K562 (cell line): ENCODE measurements around the gene ANXA10. TPM values are rescaled to one million over a fixed set of nuclear protein-coding genes. Genes with fewer than 3 reads are reported as not detected.

Experiments
- ATAC-seq: fragments of 200-7000 bp; cut with Tn5 transposase; 3 replicates; pipeline ENCODE4 v1.9.1; 2020; ENCODE audit warnings: moderate library complexity
- BruUV-seq: library from RNA; stranded (reverse); fragments of 400-500 nt; replicated peaks from 2 replicates; lab custom pipeline; 2021; lab: Mats Ljungman, UMichigan
- CTCF ChIA-PET: fragments of 300-600 bp; formaldehyde crosslinking; extraction: SDS; loops from one replicate; lab custom pipeline; 2021; ENCODE audit warnings: low intra/inter-chr PET ratio; lab: Yijun Ruan, JAX
- POLR2A ChIA-PET: fragments of 300-600, 350-650 bp; sonication (Branson Sonifier 250); formaldehyde crosslinking; extraction: SDS; loops from one replicate; lab custom pipeline; 2021; ENCODE audit warnings: antibody characterized with exemption, inconsistent platforms; lab: Yijun Ruan, JAX
- DNase-seq, 4 experiments: peaks; one replicate each; pipeline versions ENCODE4 v3.0.0 to v3.0.0-alpha.2; 2011 to 2018; ENCODE audit warnings: low spot score in 3 of 4, mixed read lengths in 3 of 4; ENCODE audit errors: extremely low read depth in 1 of 4
- FAIRE-seq: peaks from 2 replicates; lab custom pipeline; 2011; peaks lifted over from hg19 to GRCh38; lab: Jason Lieb, UNC
- H2AFZ ChIP-seq: 2 replicates; pipeline ENCODE4 v1.6.0; 2011; ENCODE audit warnings: low read depth, low read length, control low read depth, inconsistent platforms
- H3K27ac ChIP-seq: fragments of 200-600 bp; 3 replicates; pipeline ENCODE4 v1.8.0; 2011; ENCODE audit warnings: low read depth, mild to moderate bottlenecking, control low read depth, inconsistent platforms, low read length, moderate library complexity, mixed read lengths; ENCODE audit errors: extremely low read depth
- H3K27me3 ChIP-seq, 2 experiments: fragments of 300-600 bp in 1 of 2; 2 replicates in 1 of 2; 3 replicates in 1 of 2; pipeline versions ENCODE4 v1.6.0 to v1.8.0; 2011; ENCODE audit warnings: inconsistent platforms in 2 of 2, low read length in 2 of 2, mild to moderate bottlenecking in 1 of 2, mixed read lengths in 1 of 2, moderate library complexity in 1 of 2; ENCODE audit not compliant: control insufficient read depth in 2 of 2, insufficient read depth in 2 of 2
- H3K36me3 ChIP-seq: fragments of 300-600 bp; 3 replicates; pipeline ENCODE4 v1.8.0; 2011; ENCODE audit warnings: mild to moderate bottlenecking, low read length, inconsistent platforms; ENCODE audit not compliant: control insufficient read depth, insufficient read depth
- H3K4me1 ChIP-seq, 2 experiments: fragments of 200-600 bp in 1 of 2; replicated peaks in 1 of 2; 2 replicates in 1 of 2; 3 replicates in 1 of 2; pipeline versions ENCODE4 v1.5.1 to v1.8.0; 2011; ENCODE audit warnings: inconsistent platforms in 2 of 2, low read length in 2 of 2, mild to moderate bottlenecking in 1 of 2, mixed read lengths in 1 of 2, moderate library complexity in 1 of 2; ENCODE audit not compliant: control insufficient read depth in 2 of 2, insufficient read depth in 2 of 2
- H3K4me2 ChIP-seq: 2 replicates; pipeline ENCODE4 v1.6.1; 2011; ENCODE audit warnings: low read length, control low read depth, inconsistent platforms, mixed read lengths; ENCODE audit not compliant: insufficient read depth
- H3K4me3 ChIP-seq: fragments of 200-600 bp; sonication (generic), shearing (Covaris generic); 2 replicates; pipeline ENCODE4 v1.5.1; 2016; ENCODE audit warnings: control low read depth, inconsistent platforms
- H3K79me2 ChIP-seq: fragments of 200-600 bp; 3 replicates; pipeline ENCODE4 v1.8.0; 2011; ENCODE audit warnings: low read length, inconsistent platforms; ENCODE audit not compliant: control insufficient read depth, insufficient read depth
- H3K9ac ChIP-seq, 2 experiments: 2 replicates each; pipeline versions ENCODE4 v1.6.0 to v1.6.1; 2011; ENCODE audit warnings: low read depth in 2 of 2, low read length in 2 of 2, control low read depth in 1 of 2, inconsistent platforms in 1 of 2, mild to moderate bottlenecking in 1 of 2, mixed read lengths in 1 of 2; ENCODE audit not compliant: insufficient read depth in 1 of 2
- H3K9me1 ChIP-seq: one replicate; pipeline ENCODE4 v1.6.0; 2011; ENCODE audit warnings: inconsistent platforms, mild to moderate bottlenecking, low read length, moderate library complexity; ENCODE audit not compliant: control insufficient read depth, insufficient read depth
- H3K9me3 ChIP-seq: replicated peaks from 2 replicates; pipeline ENCODE4 v1.5.1; 2011; ENCODE audit warnings: low read depth, low read length, inconsistent platforms; ENCODE audit not compliant: control insufficient read depth, insufficient read depth
- H4K20me1 ChIP-seq: replicated peaks from 2 replicates; pipeline ENCODE4 v1.6.1; 2011; ENCODE audit warnings: low read length, inconsistent platforms, mixed read lengths; ENCODE audit not compliant: control insufficient read depth, insufficient read depth
- ARID1B ChIP-seq: fragments of 450-650 bp; IDR thresholded peaks from 2 replicates; pipeline ENCODE4 v1.6.1; 2016; ENCODE audit warnings: antibody characterized with exemption, mild to moderate bottlenecking, inconsistent platforms
- ATF7 ChIP-seq: fragments of 450-650 bp; IDR thresholded peaks from 2 replicates; pipeline ENCODE4 v1.7.1; 2014; ENCODE audit warnings: mild to moderate bottlenecking, moderate library complexity
- FUS ChIP-seq: fragments of 200-400 bp; formaldehyde crosslinking; optimal IDR thresholded peaks from 2 replicates; pipeline ENCODE3; 2017; ENCODE audit warnings: low read depth, low read length
- HMG20A ChIP-seq: fragments of 450-650 bp; formaldehyde crosslinking; conservative IDR thresholded peaks from 2 replicates; pipeline ENCODE4 v1.4.0; 2020; ENCODE audit warnings: mild to moderate bottlenecking, mixed read lengths
- JUND ChIP-seq, 2 experiments: IDR thresholded peaks; 2 replicates in 1 of 2; 3 replicates in 1 of 2; pipeline ENCODE4 v1.6.1; 2011; ENCODE audit warnings: borderline replicate concordance in 2 of 2, low read depth in 2 of 2, low read length in 2 of 2, improper control_type of control experiment in 1 of 2, missing biosample characterization in 1 of 2, missing genetic modification characterization in 1 of 2, missing genetic modification reagents in 1 of 2
- KLF13 ChIP-seq: fragments of 450-650 bp; IDR thresholded peaks from 2 replicates; pipeline ENCODE4 v1.6.1; 2016; ENCODE audit warnings: missing genetic modification characterization, low read depth, mild to moderate bottlenecking, missing compliant biosample characterization, moderate library complexity, borderline replicate concordance
- MED1 ChIP-seq: sonication (generic); formaldehyde crosslinking; IDR thresholded peaks from 2 replicates; pipeline ENCODE4 v1.8.1; 2023; ENCODE audit warnings: missing genetic modification reagents, borderline replicate concordance
- MTA3 ChIP-seq: fragments of 450-650 bp; formaldehyde crosslinking; IDR thresholded peaks from 2 replicates; pipeline ENCODE4 v1.6.1; 2017; ENCODE audit warnings: mild to moderate bottlenecking, borderline replicate concordance
- NELFE ChIP-seq: IDR thresholded peaks from 2 replicates; pipeline ENCODE4 v1.6.1; 2011; ENCODE audit warnings: mild to moderate bottlenecking; ENCODE audit not compliant: insufficient read depth, insufficient read length
- NFATC3 ChIP-seq: fragments of 450-650 bp; IDR thresholded peaks from 2 replicates; pipeline ENCODE4 v1.6.1; 2017; ENCODE audit warnings: mild to moderate bottlenecking
- NFXL1 ChIP-seq: fragments of 450-650 bp; formaldehyde crosslinking; IDR thresholded peaks from 2 replicates; pipeline ENCODE4 v1.4.0; 2021; ENCODE audit warnings: mild to moderate bottlenecking
- RAD21 ChIP-seq, 2 experiments: fragments of 250-450 bp in 1 of 2; fragments of 450-650 bp in 1 of 2; sonication (Bioruptor Pico) in 1 of 2; formaldehyde crosslinking in 1 of 2; IDR thresholded peaks in 1 of 2; conservative IDR thresholded peaks in 1 of 2; 2 replicates each; pipeline versions ENCODE4 v1.4.0 to v1.8.0; 2020 to 2022; ENCODE audit warnings: mild to moderate bottlenecking in 2 of 2, moderate library complexity in 1 of 2
- SAFB2 ChIP-seq: fragments of 200-400 bp; formaldehyde crosslinking; IDR thresholded peaks from 2 replicates; pipeline ENCODE4 v1.6.1; 2018; ENCODE audit warnings: borderline replicate concordance, low read length, low read depth, moderate library complexity; ENCODE audit not compliant: severe bottlenecking
- TCF3 ChIP-seq: sonication (generic); formaldehyde crosslinking; IDR thresholded peaks from 2 replicates; pipeline ENCODE4 v1.4.0; 2020; ENCODE audit warnings: mild to moderate bottlenecking, missing genetic modification reagents
- TFAP4 ChIP-seq: sonication (generic); formaldehyde crosslinking; IDR thresholded peaks from 2 replicates; pipeline ENCODE4 v1.8.0; 2022; ENCODE audit warnings: missing genetic modification reagents, mild to moderate bottlenecking, moderate library complexity, borderline replicate concordance
- XRCC3 ChIP-seq: fragments of 450-650 bp; IDR thresholded peaks from 2 replicates; pipeline ENCODE4 v1.6.1; 2017; ENCODE audit warnings: mild to moderate bottlenecking, moderate library complexity
- YY1 ChIP-seq, 3 experiments: IDR thresholded peaks; 2 replicates each; pipeline ENCODE4 v1.6.1; 2011; ENCODE audit warnings: low read length in 2 of 3, mild to moderate bottlenecking in 2 of 3, moderate library complexity in 2 of 3, borderline replicate concordance in 1 of 3, control low read depth in 1 of 3, low read depth in 1 of 3; ENCODE audit not compliant: insufficient read depth in 3 of 3, insufficient replicate concordance in 2 of 3, control insufficient read depth in 1 of 3, insufficient read length in 1 of 3; ENCODE audit errors: extremely low read depth in 1 of 3
- ZNF134 ChIP-seq: fragments of 250-450 bp; sonication (Bioruptor Pico); conservative IDR thresholded peaks from 2 replicates; pipeline ENCODE4 v1.4.0; 2020
- ZNF408 ChIP-seq: fragments of 250-450 bp; sonication (Bioruptor Pico); IDR thresholded peaks from 2 replicates; pipeline ENCODE4 v1.4.0; 2020; ENCODE audit warnings: low read depth, mild to moderate bottlenecking, moderate library complexity
- ZNF644 ChIP-seq: fragments of 200-800 bp; sonication (Bioruptor generic); IDR thresholded peaks from 2 replicates; pipeline ENCODE4 v1.6.1; 2016; ENCODE audit warnings: low read depth, missing genetic modification characterization, missing compliant biosample characterization
- ZNF699 ChIP-seq: fragments of 250-450 bp; sonication (Bioruptor Pico); IDR thresholded peaks from 2 replicates; pipeline ENCODE4 v1.8.0; 2021; ENCODE audit warnings: mild to moderate bottlenecking, moderate library complexity; ENCODE audit not compliant: insufficient replicate concordance
- ZNF830 ChIP-seq: fragments of 250-450 bp; sonication (Bioruptor Pico); IDR thresholded peaks from 2 replicates; pipeline ENCODE4 v1.5.0; 2021; ENCODE audit warnings: mild to moderate bottlenecking
- WGBS: fragments of 100-300 bp; shearing (Covaris generic); methylation state at CpG from one replicate; pipeline ENCODE4 v1.1.6; 2016; ENCODE audit warnings: low coverage, mixed read lengths; ENCODE audit not compliant: insufficient coverage; ENCODE audit errors: missing lambda C conversion rate; 5-methylcytosine and 5-hydroxymethylcytosine counted together
- in situ Hi-C: fragments of 300-500 bp; cut with MboI; formaldehyde crosslinking; loops from 4 replicates; pipeline ENCODE4 v1.15.0; 2018; ENCODE audit warnings: inconsistent platforms, mixed read lengths
- intact Hi-C: fragments of 100-400 bp; cut with micrococcal nuclease; formaldehyde crosslinking; loops from 2 replicates; pipeline ENCODE4 v1.14.2; 2022
- polyA plus RNA-seq, 8 experiments: library from polyadenylated mRNA; depleted of rRNA in 4 of 8; stranded (reverse) in 5 of 8; unstranded in 3 of 8; fragments of >200 nt; fragmentation: Nextera tagmentation in 2 of 8; fragmentation: Illumina TruSeq in 1 of 8; extraction: Ambion mirVana in 2 of 8; extraction: Trizol in 1 of 8; gene quantifications; 2 replicates each; pipeline versions ENCODE4 v1.2.1 to v1.2.3, GENCODE V29; 2011 to 2014; ENCODE audit warnings: inconsistent platforms in 1 of 8, missing spikeins in 1 of 8
- total RNA-seq, 7 experiments: library from RNA; depleted of rRNA in 6 of 7; stranded (reverse); fragments of >200 nt in 6 of 7; fragmentation: Illumina TruSeq in 2 of 7; extraction: Trizol in 2 of 7; gene quantifications; 2 replicates each; pipeline versions ENCODE4 v1.2.1 to v1.2.3, GENCODE V29; 2011 to 2021; ENCODE audit warnings: low replicate concordance in 1 of 7

Gene ANXA10
- total and polyA plus RNA-seq, 9 of the 15 experiments (the other 6 are each of a cell fraction or from before 2014, with no cell fraction given), result not detected

GRCh38 chr4:168045354-168045753 is 47.0 kb upstream of the ANXA10 start:
- no TSS peak for BruUV-seq
- ATAC-seq, result no peak

GRCh38 chr4:168050002-168050401 is 42.3 kb upstream of the ANXA10 start:
- 0% methylated on average over 2 of the region's 2 CpGs for WGBS
- Histone ChIP-seq H3K27me3 (no peaks in the 10 kb centered on the region), H2AFZ (no peak overlapping the region), H3K9me1 (no peaks in the 10 kb centered on the region), H3K27ac (no peak overlapping the region), H3K4me3 (no peak overlapping the region), H3K79me2 (no peaks in the 10 kb centered on the region), H3K4me1 (no peaks in the 10 kb centered on the region), H4K20me1 (no peaks in the 10 kb centered on the region), H3K9ac (no peak overlapping the region), H3K36me3 (no peaks in the 10 kb centered on the region), H3K4me2 (no peak overlapping the region), H3K9me3 (no peaks in the 10 kb centered on the region)
- ChIA-PET POLR2A (no interaction called here), CTCF (no interaction called here)
- intact Hi-C loops, result no loop called here
- no peak for ATAC-seq
- no peak for FAIRE-seq
- in situ Hi-C loops, result no loop called here
- no TSS peak for BruUV-seq
- DNase-seq, result no peak
- TF ChIP-seq HMG20A (CRISPR knock-in tag) (no peak), MED1 (no peak), FUS (no peak), TFAP4 (CRISPR knock-in tag) (no peak), JUND (IDR thresholded peaks at IDR 0.05; ENCODE audit: borderline replicate concordance, low read depth, low read length) (no peak), JUND (tag; IDR thresholded peaks at IDR 0.05; ENCODE audit: borderline replicate concordance, low read depth, low read length) (no peak), RAD21 (CRISPR knock-in tag; conservative IDR thresholded peaks at IDR 0.05 in 1 of 2, IDR thresholded peaks at IDR 0.05 in 1 of 2) (no peak), ATF7 (no peak), ZNF644 (tag) (no peak), TCF3 (CRISPR knock-in tag) (no peak), MTA3 (no peak), XRCC3 (no peak)

More at GRCh38 chr4:168045354-168045753, 47.0 kb upstream of the ANXA10 start:
- H3K9me3 ChIP-seq, result no peaks in the 10 kb centered on the region
- H3K9me1 ChIP-seq, result no peaks in the 10 kb centered on the region
- H2AFZ ChIP-seq, result no peak overlapping the region
- intact Hi-C loops, result no loop called here
- in situ Hi-C loops, result no loop called here
- H3K4me3 ChIP-seq, result no peak overlapping the region
- CTCF ChIA-PET, result no interaction called here
- H3K9ac ChIP-seq, result no peak overlapping the region
- H3K27ac ChIP-seq, result no peak overlapping the region
- H3K4me1 ChIP-seq, result no peaks in the 10 kb centered on the region
- H3K4me2 ChIP-seq, result no peak overlapping the region
- no peaks in the 10 kb centered on the region for H4K20me1 ChIP-seq
- H3K27me3 ChIP-seq, result no peaks in the 10 kb centered on the region
- FAIRE-seq (no peak), DNase-seq (no peak)
- no peaks in the 10 kb centered on the region for H3K79me2 ChIP-seq
- POLR2A ChIA-PET, result no interaction called here
- TF ChIP-seq NFXL1 (CRISPR knock-in tag) (no peak), ZNF408 (CRISPR knock-in tag) (no peak), YY1 (IDR thresholded peaks at IDR 0.05; ENCODE audit: borderline replicate concordance in 1 of 3, control insufficient read depth in 1 of 3, extremely low read depth in 1 of 3, insufficient read depth in 3 of 3, insufficient read length in 1 of 3, insufficient replicate concordance in 2 of 3, low read depth in 1 of 3, low read length in 2 of 3) (no peak), ARID1B (no peak), KLF13 (tag) (no peak), SAFB2 (no peak), ZNF699 (CRISPR knock-in tag) (no peak), NFATC3 (no peak), ZNF134 (CRISPR knock-in tag) (no peak), NELFE (no peak), ZNF830 (CRISPR knock-in tag) (no peak)
- H3K36me3 ChIP-seq, result no peaks in the 10 kb centered on the region
